SK-N-MC (cell line): ENCODE results near the gene BTBD19.

Source experiments
- EZH2 ChIP-seq: fragments of 200-600 bp; sonication (generic); IDR thresholded peaks from one replicate; pipeline ENCODE4 v1.6.1; 2017; ENCODE audit warnings: antibody characterized with exemption
- FOXP2 ChIP-seq: optimal IDR thresholded peaks from 2 replicates; pipeline ENCODE3; 2011; ENCODE audit warnings: mild to moderate bottlenecking, moderate library complexity; ENCODE audit not compliant: insufficient read depth; ENCODE audit errors: extremely low read length, control extremely low read depth
- POLR2AphosphoS5 ChIP-seq: IDR thresholded peaks from 2 replicates; pipeline ENCODE4 v1.6.1; 2012; ENCODE audit warnings: mild to moderate bottlenecking, low read depth, low read length, borderline replicate concordance

GRCh38 chr1:44857446-44857845, 49.1 kb downstream of the BTBD19 start:
- TF ChIP-seq FOXP2 (no peak), EZH2 (no peak), POLR2AphosphoS5 (no peak)
